Fibroblast of gingiva (primary cell): ENCODE data around the gene PSAP.
"Not testable (repeated sequence)": the region's sequence is repeated elsewhere in the genome, so short reads cannot be mapped to it uniquely, and the experiment has no call there.

ENCODE experiments used
- DNase-seq: peaks from one replicate; pipeline ENCODE4 v3.0.0-alpha.2; 2011; ENCODE audit warnings: low read depth

Gene PSAP

GRCh38 chr10:71873582-71874211 is 22.6 kb upstream of the PSAP start:
- no peak for DNase-seq

- DNase-seq, result not testable (repeated sequence)
Observed at GRCh38 chr10:71869601-71870000, 18.6 kb upstream of the PSAP start.

DNA sequence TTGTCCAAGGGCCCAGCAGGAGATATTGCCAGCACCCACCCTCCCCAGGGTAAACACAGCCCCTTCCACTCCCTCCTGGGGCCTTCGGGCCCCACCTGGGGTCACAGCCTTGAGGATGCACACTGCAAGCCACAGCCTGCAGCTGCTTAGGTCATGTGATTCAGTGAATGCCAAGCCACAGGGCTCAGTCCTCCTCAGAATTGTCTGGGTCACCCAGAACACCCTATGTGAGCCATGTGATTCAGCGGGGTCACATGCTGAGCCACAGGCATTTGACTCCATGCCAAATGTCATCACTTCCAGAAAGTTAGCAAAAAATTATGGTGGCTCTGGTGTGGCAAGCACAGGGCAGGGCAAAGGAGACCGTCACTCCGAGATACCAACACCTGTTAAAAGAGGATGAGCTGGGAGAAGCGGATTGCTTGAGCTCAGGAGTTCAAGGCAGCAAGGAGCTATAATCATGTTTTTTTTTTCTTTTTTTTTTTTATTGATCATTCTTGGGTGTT is 17.2 kb upstream of the PSAP start:
- peak; percentile 79 for DNase-seq

GRCh38 chr10:71865561-71866041 is 14.6 kb upstream of the PSAP start:
- no peak for DNase-seq

DNA sequence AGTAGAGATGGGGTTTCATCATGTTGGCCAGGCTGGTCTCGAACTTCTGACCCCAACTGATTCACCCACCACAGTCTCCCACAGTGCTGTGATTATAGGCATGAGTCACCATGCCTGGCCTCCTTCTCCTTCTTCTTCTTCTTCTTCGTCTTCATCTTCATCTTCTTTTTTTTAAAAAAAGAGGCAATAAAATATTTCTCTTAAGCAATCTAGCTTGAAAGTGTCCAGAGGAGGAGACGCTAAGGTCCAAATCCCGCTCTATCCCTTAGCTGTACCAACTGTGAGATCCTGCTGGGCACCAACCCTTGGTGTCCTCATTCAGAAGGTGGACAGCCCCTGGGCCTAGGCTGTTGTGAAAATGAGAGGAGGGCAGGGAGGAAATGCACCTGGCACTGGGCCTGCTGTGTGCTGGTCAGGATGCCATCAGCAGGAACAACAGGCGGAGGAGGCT is 13.9 kb upstream of the PSAP start:
- DNase-seq, result peak; percentile 26

GRCh38 chr10:71863203-71863602 is 12.2 kb upstream of the PSAP start:
- no peak for DNase-seq

DNA sequence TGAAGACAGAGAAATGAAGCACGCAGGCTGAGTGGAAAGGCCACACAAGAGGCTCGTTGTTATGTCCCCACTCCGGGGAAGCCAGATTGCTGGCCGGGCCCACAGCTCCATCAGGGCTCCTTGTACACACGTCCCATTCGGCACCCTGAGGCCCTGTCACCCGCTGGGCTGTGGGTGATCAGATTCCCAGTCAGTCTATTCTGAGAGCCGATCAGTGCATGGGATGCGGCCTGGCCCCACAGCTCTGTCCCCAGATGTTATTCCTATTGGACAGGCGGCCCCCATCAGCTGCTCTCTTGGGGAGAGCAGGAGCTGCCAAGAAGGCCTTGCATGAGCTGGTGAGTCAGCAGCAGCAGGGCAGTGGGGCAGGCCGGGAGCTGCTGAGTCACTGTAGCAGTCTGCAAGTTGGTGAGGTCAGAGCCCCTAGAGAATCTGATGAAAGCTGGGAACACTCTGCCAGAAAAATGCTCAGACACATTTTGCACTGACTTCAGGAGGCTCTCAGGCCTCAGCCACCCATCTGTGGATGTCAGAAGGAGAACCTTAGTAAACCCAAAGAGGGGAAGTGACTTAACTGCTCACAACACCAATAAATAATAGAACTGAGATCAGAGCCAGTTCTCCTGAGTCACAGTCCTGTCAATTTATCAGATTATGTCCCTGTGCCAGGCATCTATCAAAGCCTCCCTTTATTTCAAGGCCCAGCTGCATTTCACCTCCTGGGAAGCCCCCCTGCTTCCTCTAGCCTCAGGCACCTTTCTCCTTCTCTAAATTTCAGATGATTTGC is 9.4 kb upstream of the PSAP start:
- peak; percentile 100 for DNase-seq

DNA sequence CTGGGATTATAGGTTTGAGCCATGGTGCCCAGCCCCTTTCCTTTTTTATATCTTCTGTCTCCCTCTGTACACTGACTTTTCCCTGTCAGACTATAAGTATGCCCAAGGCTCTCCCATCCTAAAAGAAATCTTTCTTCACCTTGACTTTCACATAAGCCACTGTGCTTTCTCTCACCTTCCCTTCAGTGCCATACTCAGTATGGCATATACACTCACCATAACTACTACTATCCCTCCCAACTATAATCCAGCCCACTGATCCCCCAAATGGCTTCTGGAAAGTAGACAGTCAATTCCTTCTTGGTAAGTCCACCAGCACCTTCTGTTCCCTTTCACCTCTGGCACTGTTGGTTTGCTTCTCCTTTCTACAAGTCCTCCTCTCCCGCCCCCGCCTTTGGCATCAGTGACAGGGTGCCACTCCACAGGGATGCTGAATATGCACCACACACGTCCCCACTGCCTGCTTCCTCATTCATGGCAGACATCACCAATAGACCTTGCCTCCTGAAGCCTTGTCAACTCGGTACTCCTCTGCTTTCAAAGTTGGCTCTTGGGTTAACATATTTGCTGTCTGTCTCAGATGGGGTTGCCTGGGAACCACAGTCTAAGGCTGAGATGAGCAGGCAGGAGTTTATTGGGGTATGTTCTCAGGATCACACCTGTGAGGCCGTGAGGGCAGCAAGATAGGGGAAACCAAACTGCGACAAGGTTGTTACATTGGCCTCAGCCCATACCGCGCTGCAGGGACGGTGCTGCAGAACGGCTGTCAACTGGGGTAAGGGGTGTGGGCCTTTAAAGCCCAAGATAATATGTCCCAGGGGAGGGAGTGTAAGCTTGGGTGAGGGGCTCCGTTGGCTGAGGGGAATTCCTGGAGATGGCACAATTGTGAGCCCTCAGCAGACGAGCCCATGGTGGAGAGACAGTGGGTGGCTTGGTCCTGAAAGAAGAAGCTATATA is 7.2 kb upstream of the PSAP start:
- DNase-seq, result no peak

DNA sequence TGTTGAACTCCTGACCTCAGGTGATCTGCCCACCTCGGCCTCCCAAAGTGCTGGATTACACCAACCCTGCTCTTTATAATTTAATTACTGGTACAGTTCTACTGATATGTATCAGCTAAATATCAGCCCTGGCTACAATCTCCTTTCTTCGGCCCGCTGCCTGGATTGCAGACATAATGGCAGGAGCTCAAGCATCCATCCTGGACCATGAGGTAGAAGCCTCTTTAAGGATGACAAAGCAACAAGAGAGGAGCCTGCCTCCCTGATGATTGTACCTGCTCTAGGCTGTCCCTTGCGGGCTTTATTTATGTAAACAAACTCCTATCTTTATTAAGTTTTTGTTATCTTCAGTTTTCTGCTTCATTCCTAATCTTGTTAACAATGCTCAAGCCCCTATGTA is 5.6 kb upstream of the PSAP start:
- no peak for DNase-seq

- DNase-seq, result no peak
Observed at GRCh38 chr10:71854031-71854430, 3.0 kb upstream of the PSAP start.

DNA sequence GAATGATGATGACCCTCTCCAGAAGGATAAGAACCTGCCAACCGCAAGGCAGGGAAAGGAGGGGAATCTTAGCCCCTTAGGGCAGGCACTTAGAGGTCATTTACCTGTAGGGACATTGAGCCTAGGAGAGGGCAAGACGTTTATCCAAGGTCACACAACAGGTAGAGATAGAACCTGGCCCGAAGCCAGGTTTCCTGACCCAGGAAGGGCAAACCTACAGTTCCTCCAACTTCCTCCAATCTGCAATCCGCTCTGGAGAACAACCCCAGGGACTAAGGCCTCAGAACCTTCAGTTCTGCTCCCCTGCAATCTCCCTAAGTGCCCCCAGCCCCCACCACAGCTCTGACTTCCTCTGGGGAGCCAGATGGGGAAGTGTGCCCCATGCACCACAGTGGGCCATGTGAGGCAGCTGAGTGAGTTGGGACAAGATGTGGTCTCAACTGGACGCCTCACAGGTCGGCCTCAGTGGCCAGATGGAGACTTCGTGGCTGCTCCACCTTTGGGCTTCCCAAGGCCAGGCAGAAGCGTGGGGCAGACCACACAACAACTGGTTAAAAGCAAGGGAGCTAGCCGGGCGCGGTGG is 1.4 kb upstream of the PSAP start:
- DNase-seq, result no peak

DNA sequence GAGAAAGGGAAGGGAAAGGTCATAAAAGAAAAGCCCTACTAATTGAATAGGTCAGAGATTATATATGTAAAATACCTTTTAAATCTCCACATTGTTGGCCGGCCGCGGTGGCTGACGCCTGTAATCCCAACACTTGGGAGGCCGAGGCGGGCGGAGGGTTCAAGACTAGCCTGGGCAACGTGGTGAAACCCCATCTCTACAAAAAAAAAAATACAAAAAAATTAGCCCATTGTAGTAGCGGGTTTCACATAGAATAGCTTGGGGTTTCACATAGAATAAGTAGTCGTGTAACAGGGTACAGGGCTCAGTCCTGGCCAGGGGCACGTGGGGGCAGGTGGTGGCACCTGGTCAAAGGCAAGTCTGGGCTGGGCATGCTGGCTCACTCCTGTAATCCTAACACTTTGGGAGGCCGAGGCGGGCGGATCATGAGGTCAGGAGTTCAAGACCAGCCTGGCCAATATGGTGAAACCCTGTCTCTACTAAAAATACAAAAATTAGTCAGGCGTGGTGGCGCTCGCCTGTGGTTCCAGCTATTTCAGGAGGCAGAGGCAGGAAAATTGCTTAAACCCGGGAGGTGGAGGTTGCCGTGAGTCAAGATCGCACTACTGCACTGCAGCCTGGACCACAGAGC is 529 bp upstream of the PSAP start:
- not testable (repeated sequence) for DNase-seq

DNA sequence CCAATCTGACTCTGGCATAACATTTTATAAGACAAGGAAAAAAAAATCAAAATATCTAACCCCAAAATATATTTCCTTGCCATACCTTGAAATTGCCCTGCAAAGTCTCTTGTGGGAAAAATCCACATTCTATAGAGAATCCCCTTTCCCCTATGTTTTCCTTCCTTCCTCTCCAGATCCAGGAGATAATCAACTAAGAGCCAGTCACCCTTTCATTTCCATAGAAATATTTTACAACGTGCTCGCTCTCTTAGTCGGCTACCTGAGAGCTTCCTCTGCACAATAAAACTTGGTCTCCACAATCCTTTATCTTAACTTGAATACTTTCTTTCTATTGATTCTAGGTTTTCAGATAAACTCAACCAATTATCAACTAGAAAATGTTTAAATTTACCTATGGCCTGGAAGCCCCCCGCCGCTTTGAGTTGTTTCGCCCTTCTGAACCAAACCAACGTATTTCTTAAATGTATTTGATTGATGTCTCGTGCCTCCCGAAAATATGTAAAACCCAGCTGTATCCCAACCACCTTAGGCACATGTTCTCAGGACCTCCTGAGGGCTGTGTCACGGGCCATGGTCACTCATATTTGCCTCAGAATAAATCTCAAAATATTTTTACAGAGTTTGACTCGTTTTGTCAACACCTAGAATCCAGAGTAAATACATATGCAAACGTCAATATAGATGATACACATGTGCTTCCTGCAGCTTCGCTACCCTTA is 869 bp downstream of the PSAP start:
- DNase-seq, result no peak

GRCh38 chr10:71849461-71849908 is 1.6 kb downstream of the PSAP start:
- no peak for DNase-seq

- DNase-seq, result no peak
Observed at GRCh38 chr10:71848325-71849275, 2.5 kb downstream of the PSAP start.

DNA sequence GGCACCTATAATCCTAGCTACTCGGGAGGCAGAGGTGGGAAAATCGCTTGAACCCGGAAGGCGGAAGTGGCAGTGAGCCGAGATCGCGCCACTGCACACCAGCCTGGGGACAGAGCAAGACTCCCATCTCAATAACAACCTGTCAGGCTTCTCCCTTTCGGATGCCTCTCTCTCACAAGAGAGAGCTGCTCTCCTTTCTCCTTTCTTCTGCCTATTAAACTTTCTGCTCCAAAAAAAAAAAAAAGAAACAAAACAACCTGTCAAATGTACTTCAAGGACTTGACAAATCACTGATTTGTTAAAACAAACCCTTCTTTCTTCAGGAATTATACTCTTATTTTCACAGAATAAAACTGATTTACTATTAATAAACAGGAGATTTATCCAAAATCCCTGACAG is 3.6 kb downstream of the PSAP start:
- DNase-seq, result no peak

- no peak for DNase-seq
Observed at GRCh38 chr10:71846816-71847215, 4.2 kb downstream of the PSAP start.

DNA sequence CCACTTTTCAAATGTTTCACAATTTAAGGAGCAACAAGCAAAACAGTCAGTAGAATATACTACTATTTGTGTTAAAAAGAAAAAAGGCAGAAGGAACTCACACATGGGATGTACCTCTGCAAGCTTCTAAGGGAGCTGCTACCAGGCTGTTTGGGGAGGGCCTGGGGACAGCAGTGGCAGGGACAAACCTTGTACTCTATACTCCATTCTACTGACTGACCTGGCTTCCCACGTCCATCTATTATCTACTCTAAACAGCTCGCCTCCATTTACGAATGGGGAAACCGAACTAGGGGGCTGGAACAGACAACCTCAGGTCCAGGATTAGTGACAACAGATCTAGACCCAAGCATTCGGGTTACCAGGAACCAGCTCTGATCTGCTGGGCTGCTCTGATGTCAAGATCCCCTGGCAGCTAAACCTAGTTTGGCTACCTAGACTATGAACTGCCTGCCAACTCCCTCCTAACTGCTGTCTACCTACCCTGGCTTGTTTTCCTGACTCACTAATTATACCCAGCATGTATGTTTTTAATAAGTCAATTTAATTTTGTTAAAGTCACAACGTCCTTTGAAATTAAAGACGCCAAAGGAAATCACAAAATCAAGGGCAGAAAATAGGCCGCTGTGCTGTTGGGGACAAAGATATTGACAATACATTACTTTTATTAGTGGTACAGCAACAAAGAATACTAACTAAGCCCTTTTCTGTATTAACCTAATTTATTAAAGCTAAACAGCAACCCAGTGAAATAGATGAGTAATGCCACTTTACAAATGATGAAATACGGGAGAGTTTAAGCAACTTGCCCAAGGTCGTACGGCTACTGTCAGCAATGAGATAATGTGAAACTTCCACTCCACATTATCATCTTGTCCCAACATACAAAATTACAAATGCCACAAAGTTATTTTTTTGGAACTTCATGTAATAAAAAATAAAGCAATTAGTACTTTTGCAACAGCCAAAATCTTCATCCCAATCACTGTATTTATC is 5.3 kb downstream of the PSAP start:
- DNase-seq, result peak; percentile 40
